Neural crest cell (in vitro differentiated cells): Measurements from ENCODE around the gene CAPN12. TPM values are rescaled to one million over a fixed set of nuclear protein-coding genes. Genes with fewer than 3 reads are reported as not detected.

Source experiments
- DNase-seq: peaks from one replicate; pipeline ENCODE4 v3.0.0; 2021; ENCODE audit warnings: low read depth, mixed read lengths, low spot score
- H3K27ac Mint-ChIP-seq: one replicate; pipeline ENCODE4 v1.8.0; 2021; ENCODE audit warnings: mild to moderate bottlenecking, mixed read lengths; ENCODE audit not compliant: unreplicated experiment
- H3K27me3 Mint-ChIP-seq: 2 replicates; pipeline ENCODE4 v1.8.0; 2021; ENCODE audit warnings: low read depth, mild to moderate bottlenecking, mixed read lengths
- H3K36me3 Mint-ChIP-seq: 2 replicates; pipeline ENCODE4 v1.8.0; 2021; ENCODE audit warnings: low read depth, mild to moderate bottlenecking, mixed read lengths
- H3K4me1 Mint-ChIP-seq: 2 replicates; pipeline ENCODE4 v1.8.0; 2021; ENCODE audit warnings: mixed read lengths
- H3K4me3 Mint-ChIP-seq: one replicate; pipeline ENCODE4 v1.8.0; 2021; ENCODE audit warnings: mild to moderate bottlenecking, mixed read lengths
- H3K9me3 Mint-ChIP-seq: 2 replicates; pipeline ENCODE4 v1.8.0; 2021; ENCODE audit warnings: mixed read lengths
- CTCF ChIP-seq: fragments of 200-600 bp; sonication (generic); conservative IDR thresholded peaks from 2 replicates; pipeline ENCODE4 v1.5.0; 2021; ENCODE audit warnings: antibody characterized with exemption, mild to moderate bottlenecking
- total RNA-seq: library from RNA; stranded (reverse); gene quantifications from 2 replicates; pipeline ENCODE4 v1.2.1, GENCODE V29; 2021

Gene CAPN12
- total RNA-seq, 1 donor from 2014 or later, result not detected

- Mint-ChIP-seq H3K4me1 (peaks cover 24% of the 10 kb centered on the region), H3K27ac (no peak overlapping the region), H3K4me3 (no peak overlapping the region), H3K36me3 (peaks cover 10% of the 10 kb centered on the region), H3K9me3 (no peaks in the 10 kb centered on the region), H3K27me3 (no peaks in the 10 kb centered on the region)
- no peak for TF ChIP-seq CTCF
- no peak for DNase-seq
Observed at GRCh38 chr19:38711726-38712153, 32.5 kb downstream of the CAPN12 start.

- Mint-ChIP-seq H3K4me3 (peak overlapping the region; percentile 36), H3K4me1 (peaks cover 25% of the 10 kb centered on the region), H3K27ac (no peak overlapping the region), H3K9me3 (no peaks in the 10 kb centered on the region), H3K27me3 (no peaks in the 10 kb centered on the region), H3K36me3 (peaks cover 10% of the 10 kb centered on the region)
- no peak for DNase-seq
- TF ChIP-seq CTCF, result no peak
Observed at GRCh38 chr19:38710928-38711725, 33.1 kb downstream of the CAPN12 start.

- no peaks in the 10 kb centered on the region for H3K27me3 Mint-ChIP-seq
- DNase-seq, result no peak
- peak overlapping the region; percentile 95 for H3K27ac Mint-ChIP-seq
- peaks cover 10% of the 10 kb centered on the region for H3K36me3 Mint-ChIP-seq
- TF ChIP-seq CTCF, result no peak
- H3K4me1 Mint-ChIP-seq, result peaks cover 25% of the 10 kb centered on the region
- H3K4me3 Mint-ChIP-seq, result peak overlapping the region; percentile 36
- no peaks in the 10 kb centered on the region for H3K9me3 Mint-ChIP-seq
Observed at GRCh38 chr19:38710416-38710702, 33.9 kb downstream of the CAPN12 start.

GRCh38 chr19:38709671-38710415, 34.4 kb downstream of the CAPN12 start:
- H3K4me3 Mint-ChIP-seq, result no peak overlapping the region
- H3K36me3 Mint-ChIP-seq, result peaks cover 10% of the 10 kb centered on the region
- no peaks in the 10 kb centered on the region for H3K27me3 Mint-ChIP-seq
- no peak for TF ChIP-seq CTCF
- no peak overlapping the region for H3K27ac Mint-ChIP-seq
- no peaks in the 10 kb centered on the region for H3K9me3 Mint-ChIP-seq
- H3K4me1 Mint-ChIP-seq, result peaks cover 25% of the 10 kb centered on the region
- no peak for DNase-seq

- Mint-ChIP-seq H3K27me3 (no peaks in the 10 kb centered on the region), H3K4me3 (no peak overlapping the region), H3K9me3 (no peaks in the 10 kb centered on the region), H3K36me3 (peaks cover 13% of the 10 kb centered on the region), H3K27ac (no peak overlapping the region), H3K4me1 (peaks cover 28% of the 10 kb centered on the region)
- no peak for DNase-seq
- TF ChIP-seq CTCF, result no peak
Observed at GRCh38 chr19:38709119-38709518, 35.2 kb downstream of the CAPN12 start.
